Adipocyte (in vitro differentiated cells): ENCODE measurements around the gene STON1.
"Not testable (repeated sequence)": the region's sequence is repeated elsewhere in the genome, so short reads cannot be mapped to it uniquely, and the experiment has no call there.

ENCODE experiments used
- DNase-seq: peaks from one replicate; pipeline ENCODE4 v3.0.0-alpha.2; 2015; ENCODE audit warnings: low read depth
- H3K27me3 ChIP-seq: replicated peaks from 2 replicates; pipeline ENCODE4 v1.7.0; 2013; ENCODE audit warnings: mild to moderate bottlenecking, low read length, moderate library complexity; ENCODE audit not compliant: control insufficient read depth, insufficient read depth
- H3K36me3 ChIP-seq: 2 replicates; pipeline ENCODE4 v1.7.0; 2013; ENCODE audit warnings: low read length, mild to moderate bottlenecking, moderate library complexity; ENCODE audit not compliant: control insufficient read depth, insufficient read depth, severe bottlenecking
- H3K4me1 ChIP-seq: 2 replicates; pipeline ENCODE4 v1.7.0; 2013; ENCODE audit warnings: mild to moderate bottlenecking, low read length, moderate library complexity; ENCODE audit not compliant: control insufficient read depth, insufficient read depth
- H3K4me3 ChIP-seq: 2 replicates; pipeline ENCODE4 v1.7.0; 2013; ENCODE audit warnings: mild to moderate bottlenecking, low read length, moderate library complexity
- H3K9ac ChIP-seq: 2 replicates; pipeline ENCODE4 v1.7.0; 2013; ENCODE audit warnings: mild to moderate bottlenecking, low read length, moderate library complexity
- H3K9me3 ChIP-seq: 2 replicates; pipeline ENCODE4 v1.7.0; 2013; ENCODE audit warnings: mild to moderate bottlenecking, low read length, moderate library complexity; ENCODE audit not compliant: control insufficient read depth

STON1 gene

GRCh38 chr2:48510329-48510728 lies 19.6 kb upstream of the STON1 start:
- peak overlapping the region; percentile 68 for H3K9ac ChIP-seq
- DNase-seq, result peak; percentile 77
- no peaks in the 10 kb centered on the region for H3K9me3 ChIP-seq
- peak overlapping the region; percentile 45 for H3K4me3 ChIP-seq
- peaks cover 52% of the 10 kb centered on the region for H3K4me1 ChIP-seq
- peaks cover 12% of the 10 kb centered on the region for H3K36me3 ChIP-seq
- no peaks in the 10 kb centered on the region for H3K27me3 ChIP-seq

- H3K9me3 ChIP-seq, result no peaks in the 10 kb centered on the region
- H3K36me3 ChIP-seq, result peaks cover 11% of the 10 kb centered on the region
- H3K4me3 ChIP-seq, result no peak overlapping the region
- no peaks in the 10 kb centered on the region for H3K27me3 ChIP-seq
- H3K9ac ChIP-seq, result peak overlapping the region; percentile 23
- H3K4me1 ChIP-seq, result peaks cover 58% of the 10 kb centered on the region
- peak; percentile 43 for DNase-seq
Observed at GRCh38 chr2:48511849-48512470, 18.0 kb upstream of the STON1 start.

DNA sequence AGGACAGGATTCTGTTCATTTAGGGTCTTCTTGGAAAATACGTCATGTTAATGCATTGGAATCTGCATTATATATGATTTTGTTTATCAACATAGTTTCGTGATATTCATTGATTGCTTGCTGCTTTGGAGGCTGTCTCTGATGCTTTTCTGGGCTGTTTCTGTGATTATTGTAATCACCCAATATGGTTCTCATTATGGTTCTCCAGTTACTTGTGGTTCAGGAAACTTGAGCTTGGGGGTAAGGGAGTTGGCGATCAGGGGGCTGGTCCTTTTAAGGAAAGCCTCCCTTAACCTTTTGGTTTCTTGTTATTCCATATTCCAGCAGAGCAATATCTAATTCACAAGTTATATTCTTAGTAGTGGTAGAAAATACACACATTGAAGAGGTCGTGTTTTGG lies 17.4 kb upstream of the STON1 start:
- Histone ChIP-seq H3K4me3 (no peak overlapping the region), H3K9ac (no peak overlapping the region), H3K27me3 (no peaks in the 10 kb centered on the region), H3K36me3 (peaks cover 16% of the 10 kb centered on the region), H3K4me1 (peaks cover 58% of the 10 kb centered on the region), H3K9me3 (no peaks in the 10 kb centered on the region)
- DNase-seq, result peak; percentile 84

GRCh38 chr2:48514348-48515003 lies 15.5 kb upstream of the STON1 start:
- Histone ChIP-seq H3K36me3 (peaks cover 22% of the 10 kb centered on the region), H3K4me1 (peaks cover 43% of the 10 kb centered on the region), H3K4me3 (peak overlapping the region; percentile 46), H3K9me3 (no peaks in the 10 kb centered on the region), H3K9ac (peak overlapping the region; percentile 39), H3K27me3 (no peaks in the 10 kb centered on the region)
- peak; percentile 63 for DNase-seq

DNA sequence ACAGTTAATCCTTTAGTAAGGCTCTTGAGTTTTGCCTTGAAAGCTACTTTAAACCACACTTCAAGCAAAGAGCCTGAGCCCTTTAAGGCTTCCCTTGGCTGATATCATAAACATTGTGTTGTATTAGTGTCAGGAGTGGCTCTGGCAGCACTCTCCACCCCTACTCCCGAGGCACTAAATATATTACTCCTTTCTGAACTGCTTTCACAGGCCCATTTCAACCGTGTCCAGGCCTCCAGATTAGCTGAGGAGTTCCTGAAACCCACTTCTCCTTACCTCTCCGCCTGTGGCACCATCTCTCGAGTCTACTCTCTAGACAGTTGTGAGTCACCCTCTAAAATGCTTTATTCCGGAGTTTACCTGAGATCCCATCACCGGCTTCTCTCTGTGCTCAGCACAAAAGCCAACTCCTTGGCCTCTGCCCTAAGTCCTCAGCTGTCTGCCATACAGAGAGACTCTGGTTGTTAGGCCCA lies 14.4 kb upstream of the STON1 start:
- no peak overlapping the region for H3K4me3 ChIP-seq
- H3K27me3 ChIP-seq, result no peaks in the 10 kb centered on the region
- peaks cover 22% of the 10 kb centered on the region for H3K36me3 ChIP-seq
- no peaks in the 10 kb centered on the region for H3K9me3 ChIP-seq
- peak overlapping the region; percentile 39 for H3K9ac ChIP-seq
- peak; percentile 43 for DNase-seq
- H3K4me1 ChIP-seq, result peaks cover 33% of the 10 kb centered on the region

DNA sequence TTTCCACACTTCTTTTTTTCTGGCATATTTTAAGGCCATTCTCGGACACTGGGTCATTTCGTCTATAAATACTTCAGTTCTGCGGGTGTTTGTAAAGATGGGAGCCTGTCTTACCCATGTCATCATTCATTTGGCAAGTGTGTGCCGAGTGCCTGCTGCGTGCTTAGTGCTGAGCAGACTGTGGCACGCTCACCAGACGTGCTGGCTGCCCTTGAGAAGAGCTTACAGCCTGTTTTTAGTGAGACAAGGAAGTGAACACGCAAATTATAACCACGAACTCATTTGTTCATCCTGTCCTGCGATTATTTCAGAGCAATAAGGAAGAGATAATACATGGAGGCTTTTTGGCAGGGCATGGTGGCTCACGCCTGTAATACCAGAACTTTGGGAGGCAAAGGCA lies 10.4 kb upstream of the STON1 start:
- H3K4me1 ChIP-seq, result peaks cover 13% of the 10 kb centered on the region
- H3K4me3 ChIP-seq, result no peak overlapping the region
- peaks cover 17% of the 10 kb centered on the region for H3K36me3 ChIP-seq
- no peaks in the 10 kb centered on the region for H3K9me3 ChIP-seq
- no peaks in the 10 kb centered on the region for H3K27me3 ChIP-seq
- DNase-seq, result no peak
- H3K9ac ChIP-seq, result no peak overlapping the region

GRCh38 chr2:48524756-48525155 lies 5.2 kb upstream of the STON1 start:
- H3K4me3 ChIP-seq, H3K9ac ChIP-seq, H3K27me3 ChIP-seq, H3K4me1 ChIP-seq, H3K9me3 ChIP-seq, H3K36me3 ChIP-seq, DNase-seq: not testable (repeated sequence)

GRCh38 chr2:48525269-48525943 lies 4.5 kb upstream of the STON1 start:
- no peak for DNase-seq
- H3K9me3 ChIP-seq, result no peaks in the 10 kb centered on the region
- no peak overlapping the region for H3K9ac ChIP-seq
- no peaks in the 10 kb centered on the region for H3K36me3 ChIP-seq
- H3K4me3 ChIP-seq, result no peak overlapping the region
- H3K27me3 ChIP-seq, result no peaks in the 10 kb centered on the region
- peaks cover 9% of the 10 kb centered on the region for H3K4me1 ChIP-seq

DNA sequence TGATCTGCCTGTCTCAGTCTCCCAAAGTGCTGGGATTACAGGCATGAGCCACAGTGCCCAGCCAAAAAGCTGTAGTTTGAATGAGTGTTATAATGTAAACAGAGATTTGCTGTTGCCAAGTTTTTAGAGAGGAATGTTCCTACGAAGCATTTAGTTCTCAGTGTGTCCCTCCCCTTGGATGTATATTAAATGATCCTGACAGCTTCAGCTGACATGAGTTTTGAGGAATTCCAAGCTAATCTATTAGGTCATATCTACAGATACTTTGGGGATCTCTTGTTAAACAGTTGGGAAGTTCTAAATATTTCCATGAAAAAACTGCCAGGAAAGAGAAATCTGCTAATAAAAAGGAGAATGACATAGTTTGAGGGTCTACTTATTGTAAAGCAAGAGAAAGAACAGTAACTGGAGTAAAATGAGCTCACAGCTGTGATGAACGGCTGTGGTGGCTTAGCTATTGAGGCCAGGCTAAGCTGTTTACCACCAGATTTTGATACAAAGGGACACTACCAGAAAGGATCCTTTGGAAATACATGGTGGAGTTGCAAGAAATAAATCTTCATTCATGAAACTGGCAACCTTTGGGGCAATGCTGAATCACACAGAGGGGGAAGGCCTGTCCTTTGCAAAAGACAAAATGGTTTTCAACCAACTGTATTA lies 2.6 kb upstream of the STON1 start:
- Histone ChIP-seq H3K4me3 (no peak overlapping the region), H3K9me3 (no peaks in the 10 kb centered on the region), H3K27me3 (no peaks in the 10 kb centered on the region), H3K36me3 (no peaks in the 10 kb centered on the region), H3K9ac (no peak overlapping the region), H3K4me1 (peaks cover 20% of the 10 kb centered on the region)
- peak; percentile 84 for DNase-seq

DNA sequence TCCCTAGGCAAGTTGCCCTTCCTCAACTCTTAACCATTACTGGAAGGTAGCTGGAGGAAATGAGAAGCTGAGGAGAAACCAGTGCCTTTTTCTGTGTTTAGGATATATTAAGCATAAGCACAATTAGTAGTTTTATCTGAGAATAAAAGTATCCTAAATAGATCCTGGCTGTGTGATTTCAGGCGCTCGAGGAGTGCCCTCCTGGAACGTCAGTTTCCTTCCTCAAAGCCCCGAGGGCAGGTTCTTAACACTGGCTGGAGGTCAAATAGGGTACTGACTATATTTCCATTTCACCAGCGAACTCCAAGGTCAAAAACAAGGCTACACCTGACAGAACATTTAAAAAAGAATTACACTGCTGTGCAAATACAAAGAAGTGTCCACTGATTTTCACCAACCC lies 1.5 kb upstream of the STON1 start:
- H3K27me3 ChIP-seq, result no peaks in the 10 kb centered on the region
- H3K9ac ChIP-seq, result no peak overlapping the region
- no peaks in the 10 kb centered on the region for H3K36me3 ChIP-seq
- H3K4me3 ChIP-seq, result no peak overlapping the region
- no peaks in the 10 kb centered on the region for H3K9me3 ChIP-seq
- no peak for DNase-seq
- H3K4me1 ChIP-seq, result peaks cover 20% of the 10 kb centered on the region

- H3K27me3 ChIP-seq, result no peaks in the 10 kb centered on the region
- no peak overlapping the region for H3K4me3 ChIP-seq
- no peaks in the 10 kb centered on the region for H3K36me3 ChIP-seq
- H3K9ac ChIP-seq, result no peak overlapping the region
- H3K4me1 ChIP-seq, result peaks cover 20% of the 10 kb centered on the region
- no peak for DNase-seq
- H3K9me3 ChIP-seq, result no peaks in the 10 kb centered on the region
Observed at GRCh38 chr2:48529194-48529593, 760 bp upstream of the STON1 start.
